Peyer's patch (tissue), 4 donors: ENCODE results near the gene DHRS7B. TPM values are rescaled to one million over a fixed set of nuclear protein-coding genes. Genes with fewer than 3 reads are reported as not detected.
A peak's percentile ranks its signal among the peaks of the same experiment; 100 is the strongest.

ENCODE experiments used
- DNase-seq, 3 donors: peaks; one replicate each; pipeline ENCODE4 v3.0.0-alpha.2; 2017 to 2019
- H3K27ac ChIP-seq, 4 donors: fragments of 200-600 bp; sonication (generic); one replicate each; pipeline ENCODE4 v1.5.1; 2016 to 2019
- H3K27me3 ChIP-seq, 2 donors: fragments of 200-600 bp; sonication (generic); one replicate each; pipeline ENCODE4 v1.5.1; 2019
- H3K36me3 ChIP-seq, 3 donors: fragments of 200-600 bp; sonication (generic); one replicate each; pipeline ENCODE4 v1.5.1; 2016 to 2019
- H3K4me1 ChIP-seq, 4 donors: fragments of 200-600 bp; sonication (generic); one replicate each; pipeline ENCODE4 v1.5.1; 2016 to 2019
- H3K4me3 ChIP-seq, 4 donors: fragments of 200-600 bp; sonication (generic); 1 replicate in 3 of 4; 2 replicates in 1 of 4; pipeline ENCODE4 v1.5.1; 2016 to 2019; ENCODE audit warnings: mild to moderate bottlenecking in 1 of 4
- H3K9me3 ChIP-seq, 4 donors: fragments of 200-600 bp; sonication (generic); one replicate each; pipeline ENCODE4 v1.5.1; 2016 to 2019; ENCODE audit warnings: mild to moderate bottlenecking in 1 of 4
- POLR2A ChIP-seq, 2 donors: fragments of 450-650 bp; IDR thresholded peaks; one replicate each; pipeline ENCODE4 v1.5.1; 2017; ENCODE audit warnings: antibody characterized with exemption in 2 of 2, mild to moderate bottlenecking in 2 of 2, moderate library complexity in 2 of 2
- total RNA-seq, 4 donors: library from RNA; depleted of rRNA; stranded (reverse); fragments of >200 nt; gene quantifications; one replicate each; pipeline ENCODE4 v1.1.0, GENCODE V29; 2016
- TF ChIP-seq, protein P1 (sequence below), 6 experiments: fragments of 450-650 bp in 4 of 6; fragments of 200-600 bp in 2 of 6; sonication (generic) in 1 of 6; IDR thresholded peaks; one replicate each; pipeline ENCODE4 v1.5.1; 2017 to 2019; ENCODE audit warnings: antibody characterized with exemption in 6 of 6, mild to moderate bottlenecking in 3 of 6, moderate library complexity in 1 of 6

Gene DHRS7B
- total RNA-seq, 4 donors from 2014 or later: 20.6 to 41.2 (median 26.2) TPM

- Histone ChIP-seq H3K27me3 (no peaks in the 10 kb centered on the region), H3K36me3 (no peaks in the 10 kb centered on the region), H3K4me1 (peaks cover 0 to 10% (median 2%) of the 10 kb centered on the region in 4 donors), H3K4me3 (no peak overlapping the region), H3K27ac (no peak overlapping the region), H3K9me3 (no peaks in the 10 kb centered on the region)
- TF ChIP-seq POLR2A (IDR thresholded peaks at IDR 0.05): no peak
- TF ChIP-seq, protein P1, sequence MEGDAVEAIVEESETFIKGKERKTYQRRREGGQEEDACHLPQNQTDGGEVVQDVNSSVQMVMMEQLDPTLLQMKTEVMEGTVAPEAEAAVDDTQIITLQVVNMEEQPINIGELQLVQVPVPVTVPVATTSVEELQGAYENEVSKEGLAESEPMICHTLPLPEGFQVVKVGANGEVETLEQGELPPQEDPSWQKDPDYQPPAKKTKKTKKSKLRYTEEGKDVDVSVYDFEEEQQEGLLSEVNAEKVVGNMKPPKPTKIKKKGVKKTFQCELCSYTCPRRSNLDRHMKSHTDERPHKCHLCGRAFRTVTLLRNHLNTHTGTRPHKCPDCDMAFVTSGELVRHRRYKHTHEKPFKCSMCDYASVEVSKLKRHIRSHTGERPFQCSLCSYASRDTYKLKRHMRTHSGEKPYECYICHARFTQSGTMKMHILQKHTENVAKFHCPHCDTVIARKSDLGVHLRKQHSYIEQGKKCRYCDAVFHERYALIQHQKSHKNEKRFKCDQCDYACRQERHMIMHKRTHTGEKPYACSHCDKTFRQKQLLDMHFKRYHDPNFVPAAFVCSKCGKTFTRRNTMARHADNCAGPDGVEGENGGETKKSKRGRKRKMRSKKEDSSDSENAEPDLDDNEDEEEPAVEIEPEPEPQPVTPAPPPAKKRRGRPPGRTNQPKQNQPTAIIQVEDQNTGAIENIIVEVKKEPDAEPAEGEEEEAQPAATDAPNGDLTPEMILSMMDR (IDR thresholded peaks at IDR 0.05): peak in 4 of 6 experiments; percentile 17 to 48 (median 46)
- no peak for DNase-seq
These were observed 2.4 kb downstream of the DHRS7B start for GRCh38 chr17:21129023-21129681.

DNA sequence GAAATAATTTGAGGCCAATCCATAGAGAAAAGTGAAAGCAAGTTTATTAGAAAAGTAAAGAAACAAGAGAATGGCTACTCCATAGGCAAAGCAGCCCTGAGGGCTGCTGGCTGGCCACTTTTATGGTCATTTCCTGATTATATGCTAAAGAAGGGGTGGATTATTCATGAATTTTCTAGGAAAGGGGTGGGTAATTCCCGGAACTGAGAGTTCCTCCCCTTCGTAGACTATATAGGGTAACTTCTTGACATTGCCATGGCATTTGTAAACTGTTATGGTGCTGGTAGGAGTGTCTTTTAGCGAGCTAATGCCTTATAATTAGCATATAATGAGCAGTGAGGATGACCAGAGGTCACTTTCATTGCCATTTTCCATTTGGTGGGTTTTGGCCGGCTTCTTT is 4.4 kb downstream of the DHRS7B start:
- no peak overlapping the region for H3K27ac ChIP-seq
- TF ChIP-seq, protein P1 (IDR thresholded peaks at IDR 0.05): no peak
- TF ChIP-seq POLR2A (IDR thresholded peaks at IDR 0.05): no peak
- H3K36me3 ChIP-seq: no peaks in the 10 kb centered on the region
- H3K9me3 ChIP-seq: no peaks in the 10 kb centered on the region
- no peaks in the 10 kb centered on the region for H3K27me3 ChIP-seq
- peaks cover 0 to 10% (median 2%) of the 10 kb centered on the region in 4 donors for H3K4me1 ChIP-seq
- DNase-seq: no peak
- no peak overlapping the region for H3K4me3 ChIP-seq

DNA sequence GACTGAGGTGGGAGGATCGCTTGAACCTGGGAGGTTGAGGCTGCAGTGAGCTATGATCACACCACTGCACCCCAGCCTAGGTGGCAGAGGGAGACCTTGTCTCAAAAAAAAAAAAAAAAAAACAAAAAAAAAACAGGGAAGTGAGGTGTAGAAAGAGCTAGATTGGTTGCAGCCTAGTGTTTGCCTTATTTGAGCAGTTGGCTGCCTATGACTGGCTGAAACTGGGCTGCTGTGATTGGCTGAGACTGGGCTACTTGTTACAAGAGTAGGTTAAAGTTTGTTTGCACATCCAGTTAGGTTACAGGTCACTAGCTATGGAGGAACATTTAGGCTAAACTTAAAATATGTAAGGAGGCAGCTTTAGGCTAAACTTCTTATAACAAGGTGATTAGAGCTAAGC is 5.7 kb downstream of the DHRS7B start:
- no peak overlapping the region for H3K4me3 ChIP-seq
- no peak for TF ChIP-seq POLR2A (IDR thresholded peaks at IDR 0.05)
- TF ChIP-seq, protein P1 (IDR thresholded peaks at IDR 0.05): no peak
- H3K27me3 ChIP-seq: no peaks in the 10 kb centered on the region
- DNase-seq: no peak
- no peaks in the 10 kb centered on the region for H3K9me3 ChIP-seq
- H3K27ac ChIP-seq: no peak overlapping the region
- H3K36me3 ChIP-seq: no peaks in the 10 kb centered on the region
- peaks cover 0 to 10% (median 2%) of the 10 kb centered on the region in 4 donors for H3K4me1 ChIP-seq

- H3K9me3 ChIP-seq: no peaks in the 10 kb centered on the region
- H3K36me3 ChIP-seq: no peaks in the 10 kb centered on the region
- no peak for TF ChIP-seq POLR2A (IDR thresholded peaks at IDR 0.05)
- TF ChIP-seq, protein P1 (IDR thresholded peaks at IDR 0.05): no peak
- H3K4me3 ChIP-seq: no peak overlapping the region
- no peak for DNase-seq
- no peaks in the 10 kb centered on the region for H3K4me1 ChIP-seq
- H3K27ac ChIP-seq: no peak overlapping the region
- no peaks in the 10 kb centered on the region for H3K27me3 ChIP-seq
These were observed 7.8 kb downstream of the DHRS7B start for GRCh38 chr17:21134559-21134958.

- Histone ChIP-seq H3K36me3 (no peaks in the 10 kb centered on the region), H3K9me3 (no peaks in the 10 kb centered on the region), H3K27ac (no peak overlapping the region), H3K4me1 (no peaks in the 10 kb centered on the region), H3K4me3 (no peak overlapping the region), H3K27me3 (no peaks in the 10 kb centered on the region)
- no peak for DNase-seq
- TF ChIP-seq POLR2A (IDR thresholded peaks at IDR 0.05): no peak
- TF ChIP-seq, protein P1 (IDR thresholded peaks at IDR 0.05): no peak
These were observed 14.1 kb downstream of the DHRS7B start for GRCh38 chr17:21140911-21141310.
